Aortic smooth muscle cell (primary cell): ENCODE data around the gene GRID2. TPM values are rescaled to one million over a fixed set of nuclear protein-coding genes. Genes with fewer than 3 reads are reported as not detected.

Experiments
- total RNA-seq: library from RNA; depleted of rRNA; stranded (reverse); fragments of >200 nt; gene quantifications from 2 replicates; pipeline ENCODE4 v1.2.3, GENCODE V29; 2014

The GRID2 gene
- under 0.01 TPM in 1 of 2 replicates, not detected in the other for total RNA-seq

GRCh38 chr4:92303621-92304027 is at the start of gene GRID2:
TSS of gene GRID2 (plus strand) at chr4:92303966.

